ENCODE measurements around the gene PCSK5. TPM values are rescaled to one million over a fixed set of nuclear protein-coding genes. Genes with fewer than 3 reads are reported as not detected.

The PCSK5 gene
- total RNA-seq, 1 experiment from 2014 or later = 6.9 TPM

GRCh38 chr9:76067696-76068095 lies 177.2 kb downstream of the PCSK5 start:
- no peak overlapping the region for H3K9ac ChIP-seq (ENCODE audit: low read length)
- no peaks in the 10 kb centered on the region for H3K9me2 ChIP-seq (ENCODE audit: insufficient read depth)
- no peaks in the 10 kb centered on the region for H3K9me3 ChIP-seq (ENCODE audit: control insufficient read depth in 1 of 2, insufficient read depth in 1 of 2, low read depth in 1 of 2, low read length in 2 of 2)
- RAD21 ChIA-PET (ENCODE audit: low non-redundant PET in 1 of 2, low total read pairs in 2 of 2, uncharacterized antibody in 2 of 2, unreplicated experiment in 2 of 2) = no interaction called here
- DNase-seq (ENCODE audit: low read depth, low spot score) = no peak
- BruUV-seq (replicated peaks) = no TSS peak
- no peaks in the 10 kb centered on the region for H3K36me3 ChIP-seq (ENCODE audit: control insufficient read depth in 1 of 2, insufficient read depth in 2 of 2, low read length in 2 of 2)
- no peak overlapping the region for H3K4me2 ChIP-seq (ENCODE audit: low read length)
- no peaks in the 10 kb centered on the region for H3K79me2 ChIP-seq (ENCODE audit: insufficient read depth, low read length)
- no peaks in the 10 kb centered on the region for H3K27me3 ChIP-seq (ENCODE audit: insufficient read depth, low read length)
- TF ChIP-seq CTCF (IDR thresholded peaks at IDR 0.05 in 2 of 3, conservative IDR thresholded peaks at IDR 0.05 in 1 of 3; ENCODE audit: borderline replicate concordance in 1 of 3, insufficient read depth in 1 of 3, low read depth in 2 of 3, low read length in 2 of 3) = no peak
- TF ChIP-seq POLR2AphosphoS5 (IDR thresholded peaks at IDR 0.05; ENCODE audit: low read depth, low read length) = no peak
- TF ChIP-seq ELF1 (IDR thresholded peaks at IDR 0.05; ENCODE audit: borderline replicate concordance, low read depth) = no peak
- no peak for TF ChIP-seq CEBPB (IDR thresholded peaks at IDR 0.05; ENCODE audit: low read depth)
- TF ChIP-seq JUND (IDR thresholded peaks at IDR 0.05) = no peak
- no peak for TF ChIP-seq RAD21 (IDR thresholded peaks at IDR 0.05; ENCODE audit: low read depth)
- no peak for TF ChIP-seq ZNF274 (IDR thresholded peaks at IDR 0.05; ENCODE audit: low read depth, low read length)
- TF ChIP-seq ZFX (IDR thresholded peaks at IDR 0.05) = no peak
- no peak for TF ChIP-seq FOSL1 (IDR thresholded peaks at IDR 0.05; ENCODE audit: low read depth)
- TF ChIP-seq REST (IDR thresholded peaks at IDR 0.05; ENCODE audit: low read depth) = no peak
- TF ChIP-seq EZH2 (IDR thresholded peaks at IDR 0.05) = no peak
- TF ChIP-seq SRF (IDR thresholded peaks at IDR 0.05; ENCODE audit: low read depth) = no peak
- TF ChIP-seq EGR1 (IDR thresholded peaks at IDR 0.05; ENCODE audit: low read depth) = no peak
- TF ChIP-seq EZH2phosphoT487 (IDR thresholded peaks at IDR 0.05; ENCODE audit: borderline replicate concordance) = no peak
- H3K4me1 ChIP-seq (ENCODE audit: control insufficient read depth in 1 of 2, insufficient read depth in 2 of 2, low read length in 2 of 2) = no peaks in the 10 kb centered on the region
- POLR2A ChIA-PET = no interaction called here
- ATAC-seq = no peak
- H3K27ac ChIP-seq (ENCODE audit: low read depth, low read length) = no peak overlapping the region
- CTCF ChIA-PET = no interaction called here
- no peaks in the 10 kb centered on the region for H4K20me1 ChIP-seq (ENCODE audit: insufficient read depth)
- no peak overlapping the region for H2AFZ ChIP-seq (ENCODE audit: low read depth, low read length, poor library complexity, severe bottlenecking)
- intact Hi-C loops (cut with micrococcal nuclease) = no loop called here
- H3K4me3 ChIP-seq (replicated peaks in 1 of 2; ENCODE audit: low read depth in 1 of 2, low read length in 2 of 2) = no peak overlapping the region
